ENCODE data around the gene SLC6A6. TPM values are rescaled to one million over a fixed set of nuclear protein-coding genes. Genes with fewer than 3 reads are reported as not detected.

SLC6A6 gene
- total and polyA plus RNA-seq, 8 donors, result 3.0 to 36.7 (median 19.7) TPM

DNA sequence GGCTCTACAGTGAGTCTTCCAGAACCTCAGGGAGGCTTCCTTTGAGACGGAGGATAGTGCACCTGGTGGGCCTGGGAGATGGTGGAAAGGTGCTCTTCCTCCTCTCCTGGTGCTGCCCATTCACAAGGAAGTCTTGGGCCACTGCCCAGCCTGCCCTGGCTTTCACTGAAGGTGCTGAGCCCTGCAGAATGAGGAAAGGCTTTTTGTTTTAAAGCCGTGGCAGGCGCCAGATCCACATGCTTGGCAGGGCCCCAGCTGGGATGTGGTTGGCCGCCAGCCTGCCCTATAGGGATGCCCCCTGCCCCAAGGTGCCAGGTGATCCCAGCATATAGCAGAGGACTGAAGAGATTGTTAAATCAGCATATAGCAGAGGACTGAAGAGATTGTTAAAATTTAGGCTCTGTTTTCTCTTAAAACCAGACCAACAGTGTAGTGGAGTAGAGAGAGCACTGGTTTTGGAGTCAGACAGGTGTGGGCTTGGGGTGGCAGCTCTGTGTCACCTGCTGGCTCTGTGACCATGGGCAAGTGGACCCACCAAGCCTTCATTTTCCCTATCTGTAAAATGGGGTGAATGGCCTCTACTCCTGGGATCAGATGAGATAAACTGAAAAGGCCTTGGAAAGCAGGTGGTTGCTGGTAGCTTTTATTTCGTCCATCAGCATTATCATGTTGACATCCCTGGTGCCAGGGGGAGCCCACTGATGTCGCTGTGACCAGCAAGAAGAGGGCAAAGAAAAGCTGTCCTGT, 53.3 kb downstream of the SLC6A6 start:
- H3K27ac ChIP-seq, result peak overlapping the region in 4 of 5 donors; percentile 5 to 92 (median 88)

DNA sequence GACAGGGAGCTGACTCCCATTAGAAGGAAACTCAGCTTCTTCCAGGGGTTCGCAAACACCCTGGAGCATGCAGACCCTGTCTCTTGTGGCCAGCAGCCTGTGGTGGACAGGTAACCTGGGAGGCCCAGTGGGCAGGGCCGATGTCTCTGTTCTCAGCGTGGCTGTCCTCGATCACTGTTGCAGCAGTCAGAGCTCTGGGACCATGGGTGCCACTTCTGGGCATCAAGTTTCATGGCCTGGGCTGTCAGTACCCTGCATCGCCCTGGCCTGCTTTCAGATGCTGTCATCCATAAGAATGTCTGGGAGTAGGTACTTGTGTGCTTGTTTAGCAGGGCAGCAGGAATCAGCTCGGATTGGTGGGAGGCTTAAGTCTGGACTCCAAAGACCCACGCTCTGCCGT, 54.4 kb downstream of the SLC6A6 start:
- Histone ChIP-seq H3K9me3 (no peaks in the 10 kb centered on the region), H3K27ac (no peak overlapping the region), H3K4me3 (no peak overlapping the region), H3K36me3 (peaks cover 0 to 63% (median 13%) of the 10 kb centered on the region in 4 donors), H3K4me1 (peaks cover 63 to 94% (median 79%) of the 10 kb centered on the region in 4 donors), H3K27me3 (no peaks in the 10 kb centered on the region)
- TF ChIP-seq, protein P1, sequence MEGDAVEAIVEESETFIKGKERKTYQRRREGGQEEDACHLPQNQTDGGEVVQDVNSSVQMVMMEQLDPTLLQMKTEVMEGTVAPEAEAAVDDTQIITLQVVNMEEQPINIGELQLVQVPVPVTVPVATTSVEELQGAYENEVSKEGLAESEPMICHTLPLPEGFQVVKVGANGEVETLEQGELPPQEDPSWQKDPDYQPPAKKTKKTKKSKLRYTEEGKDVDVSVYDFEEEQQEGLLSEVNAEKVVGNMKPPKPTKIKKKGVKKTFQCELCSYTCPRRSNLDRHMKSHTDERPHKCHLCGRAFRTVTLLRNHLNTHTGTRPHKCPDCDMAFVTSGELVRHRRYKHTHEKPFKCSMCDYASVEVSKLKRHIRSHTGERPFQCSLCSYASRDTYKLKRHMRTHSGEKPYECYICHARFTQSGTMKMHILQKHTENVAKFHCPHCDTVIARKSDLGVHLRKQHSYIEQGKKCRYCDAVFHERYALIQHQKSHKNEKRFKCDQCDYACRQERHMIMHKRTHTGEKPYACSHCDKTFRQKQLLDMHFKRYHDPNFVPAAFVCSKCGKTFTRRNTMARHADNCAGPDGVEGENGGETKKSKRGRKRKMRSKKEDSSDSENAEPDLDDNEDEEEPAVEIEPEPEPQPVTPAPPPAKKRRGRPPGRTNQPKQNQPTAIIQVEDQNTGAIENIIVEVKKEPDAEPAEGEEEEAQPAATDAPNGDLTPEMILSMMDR (IDR thresholded peaks at IDR 0.05), result no peak
- TF ChIP-seq POLR2AphosphoS5 (IDR thresholded peaks at IDR 0.05) (no peak), POLR2A (IDR thresholded peaks at IDR 0.05) (no peak), EP300 (IDR thresholded peaks at IDR 0.05) (no peak)
- no peak for DNase-seq
- 82 to 94% (median 90%) methylated on average over 4 to 8 of the region's 8 CpGs for WGBS, 5 donors
- intact Hi-C loops (cut with DNase I; ENCODE audit: low total_unique reads), result loop anchor here (10.0 kb wide), 1 partner anchor 52 kb away; the partner anchor contains the start of gene SLC6A6

More for the DNA sequence above, 53.3 kb downstream of the SLC6A6 start:
- Histone ChIP-seq H3K9me3 (no peaks in the 10 kb centered on the region), H3K4me3 (no peak overlapping the region), H3K4me1 (peaks cover 56 to 91% (median 73%) of the 10 kb centered on the region in 4 donors), H3K27me3 (no peaks in the 10 kb centered on the region), H3K36me3 (peaks cover 0 to 59% (median 14%) of the 10 kb centered on the region in 4 donors)
- intact Hi-C loops (cut with DNase I; ENCODE audit: low total_unique reads), result loop anchor here (10.0 kb wide), 1 partner anchor 51 kb away; the partner anchor contains the start of gene SLC6A6
- peak in 1 of 2 donors; percentile 95 for DNase-seq
- TF ChIP-seq, protein P1 (IDR thresholded peaks at IDR 0.05), result no peak
- TF ChIP-seq POLR2AphosphoS5 (IDR thresholded peaks at IDR 0.05), result peak in 1 of 3 donors; percentile 64
- WGBS, 5 donors, result 44 to 74% (median 61%) methylated on average over 5 to 6 of the region's 6 CpGs

DNA sequence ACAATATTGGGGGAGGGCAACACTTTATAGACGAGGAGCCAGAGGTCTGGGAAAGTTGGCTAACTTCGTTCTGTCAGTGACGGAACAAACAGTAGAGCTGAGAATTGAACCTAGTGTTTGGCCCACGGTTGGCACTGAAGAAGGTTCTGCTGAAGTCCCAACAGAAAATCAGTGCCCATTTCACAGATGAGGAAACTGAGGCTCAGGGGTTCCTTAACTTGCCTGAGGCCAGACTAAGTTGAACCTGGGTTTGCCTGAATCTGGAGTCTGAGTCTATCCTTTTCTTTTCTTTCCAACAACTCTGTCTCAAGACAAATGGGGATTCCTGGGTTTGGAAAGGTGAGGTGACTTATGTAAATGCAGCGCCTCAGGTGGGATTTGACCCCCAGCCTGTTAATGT, 55.1 kb downstream of the SLC6A6 start:
- H3K27ac ChIP-seq, result peak overlapping the region; percentile 17 to 83 (median 52)
- TF ChIP-seq POLR2AphosphoS5 (IDR thresholded peaks at IDR 0.05) (no peak), EP300 (IDR thresholded peaks at IDR 0.05) (no peak), POLR2A (IDR thresholded peaks at IDR 0.05) (no peak)
- TF ChIP-seq, protein P1 (IDR thresholded peaks at IDR 0.05), result no peak
- no peak overlapping the region for H3K4me3 ChIP-seq
- no peaks in the 10 kb centered on the region for H3K27me3 ChIP-seq
- intact Hi-C loops (cut with DNase I; ENCODE audit: low total_unique reads), result loop anchor here (10.0 kb wide), 1 partner anchor 53 kb away; the partner anchor contains the start of gene SLC6A6
- peaks cover 56 to 90% (median 76%) of the 10 kb centered on the region in 4 donors for H3K4me1 ChIP-seq
- peaks cover 0 to 62% (median 17%) of the 10 kb centered on the region in 4 donors for H3K36me3 ChIP-seq
- 71 to 99% (median 89%) methylated on average over 5 of the region's 5 CpGs for WGBS, 5 donors
- DNase-seq, result no peak
- H3K9me3 ChIP-seq, result no peaks in the 10 kb centered on the region

DNA sequence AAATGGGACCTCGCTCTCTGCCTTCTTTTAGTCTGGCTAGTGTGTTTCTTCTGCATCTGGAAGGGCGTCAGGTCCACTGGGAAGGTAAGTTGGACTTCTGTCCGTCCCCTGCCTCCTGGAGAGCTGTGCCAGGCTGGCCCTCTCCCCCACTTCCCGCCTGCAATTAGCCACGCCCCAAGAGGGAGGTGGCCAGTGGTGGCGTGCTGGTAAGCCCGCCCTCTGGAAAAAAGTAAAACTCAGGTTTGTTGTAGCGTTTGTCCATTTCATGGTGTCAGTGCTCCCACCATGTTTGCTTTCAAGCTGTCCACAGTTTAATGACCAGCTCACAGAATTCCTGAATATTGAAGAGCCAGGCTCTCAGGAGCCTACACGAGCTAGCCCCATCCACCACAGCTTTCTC, 55.6 kb downstream of the SLC6A6 start:
- intact Hi-C loops (cut with DNase I; ENCODE audit: low total_unique reads), result loop anchor here (10.0 kb wide), 1 partner anchor 53 kb away; the partner anchor contains the start of gene SLC6A6
- H3K27ac ChIP-seq, result peak overlapping the region; percentile 17 to 83 (median 52)
- no peaks in the 10 kb centered on the region for H3K9me3 ChIP-seq
- H3K4me3 ChIP-seq, result no peak overlapping the region
- DNase-seq, result peak; percentile 53 to 80
- TF ChIP-seq POLR2A (IDR thresholded peaks at IDR 0.05) (no peak), POLR2AphosphoS5 (IDR thresholded peaks at IDR 0.05) (no peak), EP300 (IDR thresholded peaks at IDR 0.05) (no peak)
- TF ChIP-seq, protein P1 (IDR thresholded peaks at IDR 0.05), result no peak
- peaks cover 0 to 67% (median 22%) of the 10 kb centered on the region in 4 donors for H3K36me3 ChIP-seq
- peaks cover 51 to 84% (median 71%) of the 10 kb centered on the region in 4 donors for H3K4me1 ChIP-seq
- H3K27me3 ChIP-seq, result no peaks in the 10 kb centered on the region
- 38 to 68% (median 51%) methylated on average over 9 of the region's 9 CpGs for WGBS, 5 donors

All from stomach (tissue), 9 donors.